ENCODE data around the gene CCDC136. TPM values are rescaled to one million over a fixed set of nuclear protein-coding genes. Genes with fewer than 3 reads are reported as not detected.

Gene CCDC136
- total and polyA plus RNA-seq, 2 donors (not counting 1 experiment from before 2014, with no cell fraction given) = 8.3 to 12.1 TPM

DNA sequence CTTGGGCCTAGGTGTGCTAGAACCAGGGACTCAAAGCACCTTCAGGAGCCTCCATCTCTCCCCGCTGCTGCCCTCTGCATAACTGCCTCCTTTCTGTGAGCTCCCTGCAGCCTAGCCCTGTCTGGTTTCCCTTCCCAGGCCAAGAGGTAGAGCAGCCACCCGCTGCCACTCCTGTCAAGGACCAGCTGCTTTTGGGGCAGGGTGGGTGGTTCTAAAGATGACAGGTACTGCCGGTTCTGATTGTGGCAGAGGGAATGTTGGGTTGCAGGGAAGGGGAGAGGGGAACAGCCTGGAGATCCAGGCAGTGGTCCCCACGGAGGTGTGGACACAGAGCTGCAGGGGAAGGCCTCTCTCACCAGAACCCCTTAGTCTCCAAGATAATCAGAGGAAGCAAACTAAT, 34.7 kb downstream of the CCDC136 start:
- no peak overlapping the region for H3K4me2 ChIP-seq (ENCODE audit: extremely low read depth, insufficient read depth, low read length)
- H3K4me1 ChIP-seq (ENCODE audit: control insufficient read depth, extremely low read depth, insufficient read depth, low read length) = peaks cover 21% of the 10 kb centered on the region

DNA sequence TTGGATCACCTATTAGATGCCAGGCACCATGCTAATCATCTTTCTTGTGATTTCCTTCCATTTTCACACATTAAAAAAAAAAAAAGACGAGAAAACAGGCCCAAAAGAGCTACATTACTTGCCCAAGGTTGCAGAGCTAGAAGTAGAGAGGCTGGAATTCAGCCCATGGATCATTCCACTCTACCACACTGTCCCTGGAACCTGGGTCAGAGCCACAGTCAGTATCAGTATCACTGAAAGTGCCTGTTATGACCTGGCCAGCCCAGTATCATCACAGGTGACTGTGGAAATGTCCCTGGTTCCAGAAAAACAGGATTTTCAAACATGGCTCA, 35.1 kb downstream of the CCDC136 start:
- Histone ChIP-seq H3K4me2 (ENCODE audit: extremely low read depth, insufficient read depth, low read length) (no peak overlapping the region), H4K20me1 (ENCODE audit: control insufficient read depth, extremely low read depth, insufficient read depth, low read length) (no peaks in the 10 kb centered on the region), H3K4me3 (replicated peaks in 1 of 4; ENCODE audit: control extremely low read depth in 1 of 4, insufficient read depth in 1 of 4, low read depth in 3 of 4, low read length in 4 of 4) (no peak overlapping the region), H3K9me3 (ENCODE audit: control insufficient read depth, insufficient read depth, low read depth, low read length) (no peaks in the 10 kb centered on the region), H3K36me3 (ENCODE audit: control insufficient read depth, insufficient read depth, low read length) (no peaks in the 10 kb centered on the region), H3K79me2 (ENCODE audit: control insufficient read depth, insufficient read depth, low read length) (peaks cover 15% of the 10 kb centered on the region), H3K9ac (ENCODE audit: insufficient read depth, low read length) (no peak overlapping the region), H3K27me3 (ENCODE audit: control insufficient read depth, insufficient read depth, low read length) (no peaks in the 10 kb centered on the region), H2AFZ (ENCODE audit: low read length) (no peak overlapping the region), H3K27ac (ENCODE audit: insufficient read depth, low read length) (peak overlapping the region; percentile 54), H3K4me1 (ENCODE audit: control insufficient read depth, extremely low read depth, insufficient read depth, low read length) (peaks cover 21% of the 10 kb centered on the region)
- no peak for TF ChIP-seq EZH2 (IDR thresholded peaks at IDR 0.05; ENCODE audit: low read length, missing control alignments)
- TF ChIP-seq, protein P1, sequence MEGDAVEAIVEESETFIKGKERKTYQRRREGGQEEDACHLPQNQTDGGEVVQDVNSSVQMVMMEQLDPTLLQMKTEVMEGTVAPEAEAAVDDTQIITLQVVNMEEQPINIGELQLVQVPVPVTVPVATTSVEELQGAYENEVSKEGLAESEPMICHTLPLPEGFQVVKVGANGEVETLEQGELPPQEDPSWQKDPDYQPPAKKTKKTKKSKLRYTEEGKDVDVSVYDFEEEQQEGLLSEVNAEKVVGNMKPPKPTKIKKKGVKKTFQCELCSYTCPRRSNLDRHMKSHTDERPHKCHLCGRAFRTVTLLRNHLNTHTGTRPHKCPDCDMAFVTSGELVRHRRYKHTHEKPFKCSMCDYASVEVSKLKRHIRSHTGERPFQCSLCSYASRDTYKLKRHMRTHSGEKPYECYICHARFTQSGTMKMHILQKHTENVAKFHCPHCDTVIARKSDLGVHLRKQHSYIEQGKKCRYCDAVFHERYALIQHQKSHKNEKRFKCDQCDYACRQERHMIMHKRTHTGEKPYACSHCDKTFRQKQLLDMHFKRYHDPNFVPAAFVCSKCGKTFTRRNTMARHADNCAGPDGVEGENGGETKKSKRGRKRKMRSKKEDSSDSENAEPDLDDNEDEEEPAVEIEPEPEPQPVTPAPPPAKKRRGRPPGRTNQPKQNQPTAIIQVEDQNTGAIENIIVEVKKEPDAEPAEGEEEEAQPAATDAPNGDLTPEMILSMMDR (conservative IDR thresholded peaks at IDR 0.05 in 1 of 2, IDR thresholded peaks at IDR 0.05 in 1 of 2; ENCODE audit: low read depth in 1 of 2, low read length in 2 of 2) = no peak
- no peak for DNase-seq (ENCODE audit: low read depth in 2 of 2)

More for the DNA sequence above, 34.7 kb downstream of the CCDC136 start:
- no peak for DNase-seq (ENCODE audit: low read depth in 2 of 2)
- Histone ChIP-seq H2AFZ (ENCODE audit: low read length) (no peak overlapping the region), H3K27ac (ENCODE audit: insufficient read depth, low read length) (no peak overlapping the region), H3K27me3 (ENCODE audit: control insufficient read depth, insufficient read depth, low read length) (no peaks in the 10 kb centered on the region), H4K20me1 (ENCODE audit: control insufficient read depth, extremely low read depth, insufficient read depth, low read length) (no peaks in the 10 kb centered on the region), H3K9ac (ENCODE audit: insufficient read depth, low read length) (no peak overlapping the region), H3K36me3 (ENCODE audit: control insufficient read depth, insufficient read depth, low read length) (no peaks in the 10 kb centered on the region), H3K4me3 (replicated peaks in 1 of 4; ENCODE audit: control extremely low read depth in 1 of 4, insufficient read depth in 1 of 4, low read depth in 3 of 4, low read length in 4 of 4) (no peak overlapping the region), H3K9me3 (ENCODE audit: control insufficient read depth, insufficient read depth, low read depth, low read length) (no peaks in the 10 kb centered on the region), H3K79me2 (ENCODE audit: control insufficient read depth, insufficient read depth, low read length) (peaks cover 11% of the 10 kb centered on the region)
- TF ChIP-seq, protein P1 (conservative IDR thresholded peaks at IDR 0.05 in 1 of 2, IDR thresholded peaks at IDR 0.05 in 1 of 2; ENCODE audit: low read depth in 1 of 2, low read length in 2 of 2) = no peak
- TF ChIP-seq EZH2 (IDR thresholded peaks at IDR 0.05; ENCODE audit: low read length, missing control alignments) = no peak

DNA sequence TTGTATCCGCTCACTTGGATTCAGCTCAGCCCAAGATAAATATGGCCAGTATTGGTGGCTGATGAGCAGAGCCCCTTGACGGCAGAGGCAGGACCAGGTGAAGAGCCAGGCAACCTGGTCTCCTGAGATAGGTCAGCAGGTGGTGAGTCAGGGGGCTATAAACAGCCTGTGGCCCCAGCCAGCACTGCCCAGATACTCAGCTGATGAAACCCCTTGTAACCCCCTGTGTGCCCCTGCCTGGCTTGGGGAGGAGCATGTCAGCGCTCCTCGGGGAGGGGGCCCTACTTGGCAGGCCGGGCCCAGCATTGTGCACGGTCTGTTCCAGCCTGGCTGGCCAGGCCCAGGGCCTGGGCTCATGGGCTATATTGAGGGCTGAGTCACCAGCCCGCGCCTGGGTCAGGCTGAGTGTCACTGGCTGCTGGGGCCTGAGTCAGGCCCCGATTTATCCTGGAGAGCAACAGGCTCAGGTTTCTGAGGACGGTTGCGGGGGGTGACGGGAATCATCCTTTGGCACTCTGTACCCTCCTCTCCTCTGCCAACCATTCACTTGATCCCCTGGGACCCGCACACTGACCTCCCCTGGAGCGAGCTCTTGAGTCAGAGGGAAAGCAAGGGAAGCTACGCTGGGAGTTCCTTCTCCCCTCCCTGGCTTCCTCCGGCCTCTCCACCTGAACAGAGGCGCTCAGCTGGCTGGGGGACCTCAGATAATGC, 35.6 kb downstream of the CCDC136 start:
- H3K9ac ChIP-seq (ENCODE audit: insufficient read depth, low read length) = no peak overlapping the region
- no peak overlapping the region for H3K4me3 ChIP-seq (replicated peaks in 1 of 4; ENCODE audit: control extremely low read depth in 1 of 4, insufficient read depth in 1 of 4, low read depth in 3 of 4, low read length in 4 of 4)
- no peak for TF ChIP-seq EZH2 (IDR thresholded peaks at IDR 0.05; ENCODE audit: low read length, missing control alignments)
- TF ChIP-seq, protein P1 (conservative IDR thresholded peaks at IDR 0.05 in 1 of 2, IDR thresholded peaks at IDR 0.05 in 1 of 2; ENCODE audit: low read depth in 1 of 2, low read length in 2 of 2) = no peak
- no peaks in the 10 kb centered on the region for H4K20me1 ChIP-seq (ENCODE audit: control insufficient read depth, extremely low read depth, insufficient read depth, low read length)
- no peaks in the 10 kb centered on the region for H3K36me3 ChIP-seq (ENCODE audit: control insufficient read depth, insufficient read depth, low read length)
- H3K79me2 ChIP-seq (ENCODE audit: control insufficient read depth, insufficient read depth, low read length) = peaks cover 20% of the 10 kb centered on the region
- no peak overlapping the region for H2AFZ ChIP-seq (ENCODE audit: low read length)
- peak; percentile 83 for DNase-seq (ENCODE audit: low read depth in 2 of 2)
- peaks cover 22% of the 10 kb centered on the region for H3K4me1 ChIP-seq (ENCODE audit: control insufficient read depth, extremely low read depth, insufficient read depth, low read length)
- H3K9me3 ChIP-seq (ENCODE audit: control insufficient read depth, insufficient read depth, low read depth, low read length) = no peaks in the 10 kb centered on the region
- H3K27ac ChIP-seq (ENCODE audit: insufficient read depth, low read length) = peak overlapping the region; percentile 54
- H3K27me3 ChIP-seq (ENCODE audit: control insufficient read depth, insufficient read depth, low read length) = no peaks in the 10 kb centered on the region
- no peak overlapping the region for H3K4me2 ChIP-seq (ENCODE audit: extremely low read depth, insufficient read depth, low read length)
